GM19467 (cell line): Measurements from ENCODE around the gene ST3GAL4.
"Not testable (repeated sequence)": the region's sequence is repeated elsewhere in the genome, so short reads cannot be mapped to it uniquely, and the experiment has no call there.

ENCODE experiments used
- ATAC-seq: cut with Tn5 transposase; IDR thresholded peaks from one replicate; pipeline ENCODE4 v1.9.1; 2021; ENCODE audit warnings: mild to moderate bottlenecking, moderate library complexity; ENCODE audit not compliant: unreplicated experiment

ST3GAL4 gene

GRCh38 chr11:126345283-126345682 lies 10.2 kb upstream of the ST3GAL4 start:
- ATAC-seq = no peak

GRCh38 chr11:126345759-126346585 lies 9.5 kb upstream of the ST3GAL4 start:
- ATAC-seq = no peak

GRCh38 chr11:126346586-126346940 lies 8.9 kb upstream of the ST3GAL4 start:
- ATAC-seq = no peak

- ATAC-seq = not testable (repeated sequence)
Observed at GRCh38 chr11:126346946-126347345, 8.5 kb upstream of the ST3GAL4 start.

- ATAC-seq = no peak
Observed at GRCh38 chr11:126347751-126348668, 7.5 kb upstream of the ST3GAL4 start.

- no peak for ATAC-seq
Observed at GRCh38 chr11:126348806-126349582, 6.5 kb upstream of the ST3GAL4 start.

- no peak for ATAC-seq
Observed at GRCh38 chr11:126350836-126351235, 4.7 kb upstream of the ST3GAL4 start.

GRCh38 chr11:126352163-126352562 lies 3.3 kb upstream of the ST3GAL4 start:
- ATAC-seq = no peak

- ATAC-seq = no peak
Observed at GRCh38 chr11:126352934-126353801, 2.3 kb upstream of the ST3GAL4 start.

GRCh38 chr11:126354631-126355323 lies 709 bp upstream of the ST3GAL4 start:
- ATAC-seq = peak; percentile 27

- ATAC-seq = peak; percentile 8
Observed at GRCh38 chr11:126355926-126356897, 726 bp downstream of the ST3GAL4 start.

GRCh38 chr11:126357055-126357962 lies 1.8 kb downstream of the ST3GAL4 start:
- ATAC-seq = no peak

GRCh38 chr11:126357969-126358762 lies 2.7 kb downstream of the ST3GAL4 start:
- ATAC-seq = no peak

- no peak for ATAC-seq
Observed at GRCh38 chr11:126358763-126359160, 3.3 kb downstream of the ST3GAL4 start.

- no peak for ATAC-seq
Observed at GRCh38 chr11:126359431-126360048, 4.1 kb downstream of the ST3GAL4 start.

- no peak for ATAC-seq
Observed at GRCh38 chr11:126360049-126360446, 4.6 kb downstream of the ST3GAL4 start.
